ENCODE data around the gene DNAAF5.

Gene DNAAF5

GRCh38 chr7:696812-697551 is 29.5 kb upstream of the DNAAF5 start:
- no peak for DNase-seq (ENCODE audit: low spot score)
- Histone ChIP-seq H3K9me3 (ENCODE audit: severe bottlenecking) (no peaks in the 10 kb centered on the region), H3K27ac (ENCODE audit: poor library complexity, severe bottlenecking) (no peak overlapping the region), H3K4me1 (ENCODE audit: insufficient read depth, poor library complexity, severe bottlenecking) (no peaks in the 10 kb centered on the region), H3K36me3 (ENCODE audit: low read depth) (no peaks in the 10 kb centered on the region), H3K27me3 (ENCODE audit: insufficient read depth, poor library complexity, severe bottlenecking) (no peaks in the 10 kb centered on the region), H3K4me3 (ENCODE audit: severe bottlenecking) (no peak overlapping the region)
- no peak for ATAC-seq (ENCODE audit: low read depth)
- no peak for TF ChIP-seq CTCF (IDR thresholded peaks at IDR 0.05; ENCODE audit: poor library complexity, severe bottlenecking)

- no peaks in the 10 kb centered on the region for H3K9me3 ChIP-seq (ENCODE audit: severe bottlenecking)
- H3K4me3 ChIP-seq (ENCODE audit: severe bottlenecking), result no peak overlapping the region
- TF ChIP-seq CTCF (IDR thresholded peaks at IDR 0.05; ENCODE audit: poor library complexity, severe bottlenecking), result no peak
- H3K27ac ChIP-seq (ENCODE audit: poor library complexity, severe bottlenecking), result no peak overlapping the region
- H3K4me1 ChIP-seq (ENCODE audit: insufficient read depth, poor library complexity, severe bottlenecking), result no peaks in the 10 kb centered on the region
- ATAC-seq (ENCODE audit: low read depth), result no peak
- no peaks in the 10 kb centered on the region for H3K27me3 ChIP-seq (ENCODE audit: insufficient read depth, poor library complexity, severe bottlenecking)
- DNase-seq (ENCODE audit: low spot score), result no peak
- H3K36me3 ChIP-seq (ENCODE audit: low read depth), result peaks cover under 1% of the 10 kb centered on the region; the same call in 1 of the 2 replicates
Measured at GRCh38 chr7:698515-699475, 27.7 kb upstream of the DNAAF5 start.

GRCh38 chr7:699476-700170 is 26.9 kb upstream of the DNAAF5 start:
- no peak for TF ChIP-seq CTCF (IDR thresholded peaks at IDR 0.05; ENCODE audit: poor library complexity, severe bottlenecking)
- no peak for DNase-seq (ENCODE audit: low spot score)
- H3K4me3 ChIP-seq (ENCODE audit: severe bottlenecking), result no peak overlapping the region
- H3K36me3 ChIP-seq (ENCODE audit: low read depth), result peaks cover 4% of the 10 kb centered on the region; the same call in 1 of the 2 replicates
- H3K4me1 ChIP-seq (ENCODE audit: insufficient read depth, poor library complexity, severe bottlenecking), result no peaks in the 10 kb centered on the region
- H3K9me3 ChIP-seq (ENCODE audit: severe bottlenecking), result no peaks in the 10 kb centered on the region
- no peak overlapping the region for H3K27ac ChIP-seq (ENCODE audit: poor library complexity, severe bottlenecking)
- H3K27me3 ChIP-seq (ENCODE audit: insufficient read depth, poor library complexity, severe bottlenecking), result no peaks in the 10 kb centered on the region
- ATAC-seq (ENCODE audit: low read depth), result no peak

GRCh38 chr7:701086-701671 is 25.3 kb upstream of the DNAAF5 start:
- TF ChIP-seq CTCF (IDR thresholded peaks at IDR 0.05; ENCODE audit: poor library complexity, severe bottlenecking), result no peak

More at GRCh38 chr7:701086-701671, 25.3 kb upstream of the DNAAF5 start:
- DNase-seq (ENCODE audit: low spot score), result no peak
- Histone ChIP-seq H3K4me1 (ENCODE audit: insufficient read depth, poor library complexity, severe bottlenecking) (no peaks in the 10 kb centered on the region), H3K36me3 (ENCODE audit: low read depth) (peaks cover 4% of the 10 kb centered on the region; the same call in 1 of the 2 replicates), H3K27me3 (ENCODE audit: insufficient read depth, poor library complexity, severe bottlenecking) (no peaks in the 10 kb centered on the region), H3K27ac (ENCODE audit: poor library complexity, severe bottlenecking) (no peak overlapping the region), H3K9me3 (ENCODE audit: severe bottlenecking) (no peaks in the 10 kb centered on the region), H3K4me3 (ENCODE audit: severe bottlenecking) (no peak overlapping the region)
- ATAC-seq (ENCODE audit: low read depth), result no peak

Data from RWPE2 (cell line).